GM18858 (cell line): ENCODE results near the gene PLB1.

Source experiments
- ATAC-seq: cut with Tn5 transposase; IDR thresholded peaks from one replicate; pipeline ENCODE4 v1.9.1; 2021; ENCODE audit not compliant: unreplicated experiment

The PLB1 gene

DNA sequence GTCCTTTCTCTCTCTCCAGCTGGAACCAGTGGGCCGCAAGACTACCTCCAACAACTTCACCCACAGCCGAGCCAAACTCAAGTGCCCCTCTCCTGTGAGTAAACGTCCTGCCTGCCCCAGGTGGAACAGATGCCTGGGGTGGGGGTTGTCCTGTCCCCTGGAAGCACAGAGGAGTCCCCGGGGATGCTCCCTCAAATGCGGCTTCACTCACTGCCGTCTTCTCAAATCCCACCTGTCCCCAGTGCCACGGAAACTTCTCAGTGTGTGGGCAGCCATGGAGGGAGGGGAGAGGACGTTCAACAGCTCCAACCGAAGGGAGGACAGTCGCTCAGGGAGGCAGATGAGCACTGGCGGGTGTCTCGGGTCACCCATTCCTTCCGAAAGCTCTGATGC is 145.0 kb downstream of the PLB1 start:
- no peak for ATAC-seq

DNA sequence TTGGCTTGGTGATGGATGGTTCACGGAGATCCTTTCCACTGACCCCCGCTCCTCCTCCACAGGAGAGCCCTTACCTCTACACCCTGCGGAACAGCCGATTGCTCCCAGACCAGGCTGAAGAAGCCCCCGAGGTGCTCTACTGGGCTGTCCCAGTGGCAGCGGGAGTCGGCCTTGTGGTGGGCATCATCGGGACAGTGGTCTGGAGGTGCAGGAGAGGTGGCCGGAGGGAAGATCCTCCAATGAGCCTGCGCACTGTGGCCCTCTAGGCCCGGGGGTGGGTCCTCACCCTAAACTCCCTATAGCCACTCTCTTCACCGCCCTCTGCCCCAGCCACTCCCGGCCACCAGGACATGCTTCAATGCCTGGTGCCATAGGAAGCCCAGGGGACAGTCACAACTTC is 146.9 kb downstream of the PLB1 start:
- ATAC-seq, result no peak

DNA sequence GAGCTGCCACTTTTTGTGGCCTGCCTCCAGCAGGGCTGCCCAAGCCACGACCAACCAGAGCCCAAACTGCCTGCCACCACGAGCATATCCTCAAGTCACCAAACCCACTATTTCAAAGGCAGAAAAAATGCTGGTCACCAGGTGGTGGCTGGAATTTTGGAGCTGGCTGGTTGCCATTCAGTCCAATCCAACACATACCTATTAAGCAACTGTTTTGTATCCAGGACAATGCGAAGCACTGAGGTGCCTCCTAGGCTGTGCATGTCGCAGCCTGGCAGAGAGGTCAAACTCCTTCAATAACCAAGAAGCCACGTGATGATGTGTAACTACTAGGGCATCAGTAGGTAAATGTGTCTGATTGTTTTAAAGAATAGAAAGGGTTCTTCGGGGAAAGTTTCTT is 147.5 kb downstream of the PLB1 start:
- ATAC-seq, result no peak

DNA sequence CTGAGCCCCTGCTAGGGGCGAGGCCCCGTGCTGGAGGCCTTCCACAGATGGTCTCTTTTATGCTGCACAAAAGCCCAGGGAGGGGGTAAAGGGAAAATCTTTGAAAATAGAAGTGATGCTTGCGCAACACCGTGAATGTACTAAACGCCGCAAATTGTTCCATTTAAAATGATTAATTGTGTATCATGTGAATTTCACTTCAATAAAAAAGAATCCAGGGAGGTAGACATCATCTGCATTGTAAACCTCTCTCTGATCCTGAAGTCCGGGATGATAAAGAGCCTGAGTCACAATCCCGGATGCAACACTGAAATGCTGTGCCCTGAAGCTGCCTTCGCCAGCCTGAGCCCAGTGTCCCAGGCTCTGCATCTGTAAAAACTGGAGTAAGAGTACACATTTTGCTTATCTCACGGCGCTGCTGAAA is 148.1 kb downstream of the PLB1 start:
- no peak for ATAC-seq

DNA sequence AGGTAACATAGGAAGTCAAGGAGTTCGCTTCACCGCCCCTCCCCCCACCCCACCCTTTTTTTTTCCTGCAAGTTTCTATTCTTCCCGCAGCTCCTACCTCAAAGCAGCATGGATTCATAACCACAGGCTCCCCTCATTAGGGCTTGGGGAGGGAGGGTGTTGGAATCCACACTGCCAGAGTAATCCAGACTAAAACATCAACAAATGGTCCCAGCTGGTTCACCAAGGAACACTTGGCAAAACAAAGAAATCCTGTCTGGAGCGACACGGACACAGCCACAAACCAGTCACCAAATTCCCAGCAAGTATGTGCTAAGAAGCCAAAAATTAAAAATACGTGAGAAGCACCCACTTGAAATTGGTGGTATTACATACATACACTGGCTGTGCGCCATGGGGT is 148.9 kb downstream of the PLB1 start:
- no peak for ATAC-seq

DNA sequence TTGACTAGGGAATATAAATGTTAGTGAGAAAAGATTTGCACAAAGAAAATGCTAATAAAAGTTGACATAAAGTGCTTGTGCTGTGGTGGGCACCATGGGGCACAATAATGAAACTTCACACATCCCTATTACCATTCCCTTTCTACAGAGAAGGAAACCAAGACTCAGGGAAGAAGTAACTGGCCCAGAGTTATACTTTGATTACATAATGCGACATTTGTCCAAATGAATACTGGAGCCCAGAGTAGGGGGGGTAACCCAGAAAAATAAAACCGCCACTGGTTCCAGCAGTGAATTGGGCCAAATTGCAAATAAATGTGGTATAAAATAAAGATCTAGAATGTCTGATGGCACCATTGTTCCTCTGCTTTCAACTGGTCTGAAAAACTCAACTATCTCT is 149.7 kb downstream of the PLB1 start:
- ATAC-seq, result no peak

DNA sequence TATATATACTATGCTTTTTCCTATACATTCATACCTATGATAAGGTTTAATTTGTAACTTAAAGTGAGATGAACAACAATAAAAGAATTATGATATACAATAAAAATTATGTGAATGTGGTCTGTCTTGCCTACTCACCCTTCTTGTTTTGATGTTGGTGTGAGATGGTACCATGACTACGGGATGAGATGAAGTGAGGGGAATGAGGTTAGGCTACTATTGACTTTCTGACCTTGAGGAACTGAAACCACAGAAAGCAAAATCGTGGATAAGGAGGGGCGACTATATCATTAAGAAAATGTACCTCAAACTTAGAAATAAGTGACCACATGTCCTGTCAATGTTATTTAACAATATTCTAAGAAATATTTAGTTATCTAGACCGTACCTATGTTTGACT is 151.8 kb downstream of the PLB1 start:
- no peak for ATAC-seq

DNA sequence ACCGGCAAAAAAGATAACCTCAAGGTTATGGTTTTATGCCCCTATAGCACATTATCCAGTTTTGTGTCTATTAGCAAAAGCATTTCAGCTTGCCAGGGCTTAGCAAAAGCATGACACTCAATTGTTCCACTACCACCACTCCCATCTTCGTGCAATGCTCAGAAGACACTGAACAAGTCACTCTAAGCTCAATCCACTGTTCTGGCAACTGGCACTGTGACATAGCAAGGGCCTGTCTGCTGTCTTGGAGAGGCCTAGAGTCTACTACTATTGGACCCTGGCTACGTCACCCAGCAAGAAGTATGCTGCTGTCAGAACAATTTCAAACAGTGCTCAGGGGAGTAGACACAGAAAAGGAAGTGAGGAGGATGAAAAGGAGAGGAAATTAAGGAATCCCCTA is 152.3 kb downstream of the PLB1 start:
- ATAC-seq, result no peak

DNA sequence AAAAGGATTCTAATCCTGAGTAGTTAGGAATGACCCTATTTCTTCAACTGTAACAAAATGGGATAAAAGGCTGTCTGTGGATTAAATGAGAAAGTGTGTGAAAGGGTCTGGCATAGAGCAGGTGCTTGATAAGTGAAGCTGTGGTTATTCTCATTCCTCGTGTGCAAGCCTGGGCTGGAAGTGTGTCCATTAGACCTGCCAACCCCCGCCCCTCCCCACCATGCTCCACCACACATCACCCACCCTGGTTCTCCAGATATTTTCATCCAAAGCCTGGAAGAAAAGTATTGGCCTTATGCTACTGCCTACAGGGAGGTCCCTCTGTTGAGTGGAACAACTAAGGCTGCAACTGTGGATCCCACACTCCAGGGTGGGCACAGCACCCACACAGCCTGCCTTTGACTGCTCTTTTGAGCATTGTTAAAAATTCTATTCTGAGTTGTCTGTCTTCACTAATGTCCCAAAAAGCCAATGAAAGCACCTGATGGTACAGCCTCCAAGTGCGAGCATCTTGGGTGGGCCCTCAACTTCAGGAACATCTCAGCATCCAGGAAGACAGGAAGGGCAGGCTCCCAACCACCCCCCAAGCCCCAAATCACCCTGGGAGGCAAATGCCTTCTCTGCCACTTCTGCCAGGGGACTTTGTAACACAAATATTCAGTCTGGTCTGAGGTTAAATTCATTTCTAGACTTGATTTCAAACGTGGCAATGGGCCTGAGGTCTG is 153.0 kb downstream of the PLB1 start:
- ATAC-seq, result no peak

DNA sequence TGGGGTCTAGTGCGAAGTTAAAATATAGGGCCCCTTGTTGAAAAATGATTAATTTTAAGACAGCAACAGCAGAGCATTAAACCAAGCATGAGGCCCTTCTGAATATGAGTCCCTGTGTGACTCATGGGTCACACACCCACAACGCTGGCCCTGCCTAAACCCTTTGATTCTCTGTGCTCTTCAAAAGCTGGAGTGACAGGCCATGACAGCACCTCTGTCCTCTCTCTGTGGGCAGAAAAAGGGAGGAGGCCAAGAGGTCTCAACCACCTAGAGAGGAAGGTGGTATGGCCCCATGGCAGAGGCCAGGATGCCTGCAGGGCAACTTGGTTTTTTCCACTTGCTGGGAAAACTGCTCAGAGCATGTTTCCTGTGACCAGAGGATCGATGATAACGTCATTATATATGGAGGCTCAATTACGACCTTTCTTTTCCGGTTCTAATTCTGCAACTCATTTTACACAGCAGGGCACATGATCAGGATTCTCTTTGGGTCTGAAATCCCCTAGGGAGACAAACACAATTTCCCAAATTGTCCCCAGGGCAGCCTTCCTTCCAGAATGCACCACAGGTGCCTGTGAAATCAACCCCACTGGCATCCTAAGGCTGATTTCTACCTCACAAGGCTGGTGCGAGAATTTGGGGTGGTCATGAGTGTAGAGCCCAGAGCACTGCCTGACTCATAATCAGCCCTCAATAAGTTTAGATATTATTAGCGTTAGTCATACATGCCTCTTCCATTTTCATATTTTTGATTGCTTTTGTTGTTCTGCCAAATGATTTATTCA is 153.8 kb downstream of the PLB1 start:
- ATAC-seq, result no peak

DNA sequence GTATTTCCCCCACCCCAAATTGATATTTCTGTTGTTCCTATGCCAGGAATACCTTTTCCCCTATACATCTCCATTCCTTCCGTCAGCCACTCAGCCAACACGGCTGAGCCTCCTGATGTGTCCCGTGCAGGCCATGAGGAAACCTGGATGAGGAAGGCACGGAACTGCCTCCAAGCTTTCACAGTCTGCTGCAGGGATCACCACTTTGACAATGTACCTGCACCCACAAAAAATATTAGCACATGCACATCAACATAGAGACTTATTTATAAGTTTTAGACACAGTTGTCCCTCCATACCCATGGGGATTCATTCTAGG is 154.4 kb downstream of the PLB1 start:
- no peak for ATAC-seq

DNA sequence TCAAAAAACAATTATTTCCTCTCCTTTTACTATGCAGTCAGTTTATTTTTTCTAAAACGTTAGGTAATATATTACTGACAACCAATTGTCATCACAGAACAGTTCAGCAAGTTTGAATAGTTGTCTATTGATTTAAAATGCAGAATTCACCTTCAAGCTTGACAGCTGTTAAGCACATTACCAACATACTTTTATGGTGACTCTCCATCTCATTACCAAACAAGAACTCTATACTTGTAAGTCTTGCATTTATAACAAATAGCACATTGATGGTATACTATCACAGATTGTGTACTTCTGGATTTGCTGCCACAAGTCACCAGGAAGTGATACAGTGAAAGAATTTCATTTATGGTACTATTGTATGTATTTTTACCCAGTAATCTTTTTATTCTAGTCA is 156.4 kb downstream of the PLB1 start:
- no peak for ATAC-seq

DNA sequence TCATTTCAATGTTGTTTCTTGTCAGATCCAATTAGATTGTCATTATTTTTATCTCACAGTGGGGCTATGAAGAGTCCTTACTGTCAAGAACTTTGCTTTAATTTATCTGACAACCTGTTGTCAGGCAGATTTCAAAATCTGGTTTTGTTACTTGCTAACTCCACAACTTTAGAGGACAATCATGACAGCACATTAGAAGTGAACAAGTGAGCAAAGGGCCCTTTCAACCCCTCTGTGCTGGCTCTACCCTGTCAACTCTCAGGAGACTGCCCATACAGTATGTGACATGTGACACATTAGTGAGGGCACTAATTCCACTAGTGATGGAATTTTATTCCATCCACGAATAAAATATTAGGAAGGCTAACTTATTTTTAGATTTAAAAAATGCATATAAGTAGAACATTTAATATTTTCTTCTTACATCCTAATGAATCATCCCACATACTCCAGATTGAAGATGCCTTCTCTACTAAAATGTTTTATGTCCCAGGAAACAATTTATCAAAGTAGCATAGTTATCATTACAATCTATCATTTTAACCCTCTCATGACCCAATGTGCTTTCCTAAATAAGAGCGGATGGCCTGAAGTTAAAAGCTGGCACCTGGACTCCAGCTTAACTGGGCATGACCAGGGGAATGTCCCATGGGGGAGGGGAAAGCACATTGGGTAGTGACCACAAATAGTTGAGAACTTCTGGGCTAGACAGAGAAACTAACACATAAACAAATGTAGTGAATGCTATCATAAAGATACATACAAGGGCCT is 158.2 kb downstream of the PLB1 start:
- no peak for ATAC-seq

DNA sequence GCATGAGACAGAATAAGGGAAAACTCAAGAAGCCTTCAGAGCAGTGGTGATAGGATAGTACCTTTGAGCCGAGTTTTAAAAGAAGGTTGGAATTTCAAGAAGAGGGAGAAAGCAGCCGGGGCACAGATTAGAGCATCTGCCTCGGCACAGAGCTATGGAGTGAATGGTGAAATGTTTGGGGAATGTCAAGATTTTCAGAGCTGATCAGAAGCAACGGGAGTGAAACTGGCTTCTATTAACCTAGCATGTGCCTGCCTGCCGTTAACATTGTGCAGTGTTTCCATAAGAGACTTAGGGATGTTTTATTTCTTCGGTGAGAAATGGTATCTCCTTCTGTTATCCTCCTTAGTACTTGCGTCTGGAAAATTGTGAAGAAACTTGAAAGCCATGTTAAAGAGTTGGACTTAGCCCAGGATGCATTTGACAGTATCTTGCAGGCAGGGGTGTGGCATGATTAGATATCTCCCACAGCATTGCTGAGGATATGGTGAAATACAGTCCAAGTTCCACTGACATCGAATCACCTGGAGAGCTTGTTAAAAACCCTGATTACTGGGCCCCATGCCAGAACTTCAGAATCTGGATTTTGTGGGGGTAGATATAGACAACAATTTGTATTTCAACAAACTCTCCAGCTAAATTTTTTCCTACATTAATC is 158.9 kb downstream of the PLB1 start:
- no peak for ATAC-seq

DNA sequence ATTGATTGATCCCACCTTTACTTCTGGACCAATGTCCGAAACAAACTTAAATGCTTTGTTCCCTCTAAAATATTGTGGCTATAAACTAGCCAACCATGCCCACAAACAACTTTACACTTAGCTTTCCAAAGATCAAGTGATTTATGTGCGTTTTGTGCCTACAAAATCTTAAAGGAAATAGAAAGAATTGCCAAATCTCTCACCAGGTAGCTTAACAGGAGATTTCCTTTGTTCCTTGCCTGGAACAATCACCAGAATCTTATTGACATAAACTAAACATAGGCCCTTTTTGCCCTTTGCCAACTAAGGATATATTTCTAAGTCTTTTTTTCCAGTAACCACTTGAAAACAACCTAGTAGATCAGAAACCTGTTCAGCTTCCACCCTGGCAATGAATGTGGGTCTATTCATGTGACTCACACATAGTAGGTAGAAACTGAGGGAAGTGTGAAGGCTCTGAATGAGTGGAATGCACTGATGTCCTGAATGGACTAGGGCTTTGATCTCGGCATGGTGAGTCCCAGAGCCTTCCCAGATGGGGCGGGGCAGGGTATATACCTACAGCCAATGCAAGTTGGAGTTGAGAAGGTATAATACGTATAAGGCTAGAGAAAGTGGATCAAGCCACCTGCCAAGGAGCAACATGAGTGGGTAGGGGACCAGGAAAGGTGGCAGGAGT is 161.2 kb downstream of the PLB1 start:
- no peak for ATAC-seq

DNA sequence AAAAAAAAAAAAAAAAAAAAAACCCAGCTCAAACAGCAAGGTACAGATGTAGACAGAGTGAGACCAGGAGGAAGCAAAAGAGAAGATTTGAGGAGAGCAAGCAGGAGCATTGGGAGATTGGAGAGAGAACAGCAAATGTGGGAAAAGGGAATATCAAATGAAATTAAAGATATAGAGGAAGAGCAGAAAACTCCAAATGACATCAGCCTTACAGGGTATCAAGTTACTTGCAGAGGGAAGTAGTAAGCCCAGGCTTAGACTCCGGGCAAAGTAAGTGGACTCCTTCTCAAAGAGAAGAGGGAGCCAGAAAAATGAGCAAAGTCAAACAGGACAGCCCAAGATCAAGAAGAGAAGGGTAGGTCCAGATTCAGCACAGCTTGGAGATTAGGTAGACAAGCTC is 162.5 kb downstream of the PLB1 start:
- ATAC-seq, result no peak

DNA sequence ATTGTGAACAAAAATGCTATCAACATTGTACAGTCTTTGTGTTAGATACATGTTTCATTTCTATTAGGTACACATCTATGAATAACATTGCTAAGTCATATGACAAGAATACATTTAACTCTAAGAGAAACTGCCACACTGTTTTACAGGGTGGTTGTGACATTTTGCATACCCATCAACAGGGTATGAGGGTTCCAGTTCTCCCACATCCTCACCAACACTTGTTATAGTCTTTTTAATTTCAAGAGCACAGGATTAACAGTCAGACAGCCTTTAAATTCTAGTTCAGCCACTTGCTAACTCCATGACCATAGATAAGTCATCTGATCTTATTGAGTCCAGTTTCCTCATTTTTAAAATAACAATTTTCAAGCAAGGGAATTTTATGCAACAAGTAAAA is 163.3 kb downstream of the PLB1 start:
- no peak for ATAC-seq

DNA sequence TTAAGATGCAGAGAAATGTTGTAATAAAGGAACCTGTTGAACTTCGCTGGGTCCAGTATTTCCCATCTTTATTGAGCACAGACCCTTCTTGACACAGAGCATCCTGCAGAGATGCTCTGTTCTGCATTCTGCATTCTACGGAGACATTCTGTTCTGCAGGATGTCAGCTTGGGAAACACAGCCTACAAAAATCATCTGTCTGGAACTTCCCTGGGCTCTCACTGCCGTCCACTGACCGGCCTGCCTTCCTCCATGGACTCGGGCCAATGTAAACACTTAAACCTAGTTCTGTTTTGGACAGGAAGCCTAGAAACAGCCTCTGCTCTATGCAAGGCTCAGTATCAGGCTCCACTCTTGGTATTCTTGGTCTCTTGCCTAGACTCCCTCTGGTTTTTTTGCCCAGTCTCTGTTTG is 165.7 kb downstream of the PLB1 start:
- no peak for ATAC-seq

DNA sequence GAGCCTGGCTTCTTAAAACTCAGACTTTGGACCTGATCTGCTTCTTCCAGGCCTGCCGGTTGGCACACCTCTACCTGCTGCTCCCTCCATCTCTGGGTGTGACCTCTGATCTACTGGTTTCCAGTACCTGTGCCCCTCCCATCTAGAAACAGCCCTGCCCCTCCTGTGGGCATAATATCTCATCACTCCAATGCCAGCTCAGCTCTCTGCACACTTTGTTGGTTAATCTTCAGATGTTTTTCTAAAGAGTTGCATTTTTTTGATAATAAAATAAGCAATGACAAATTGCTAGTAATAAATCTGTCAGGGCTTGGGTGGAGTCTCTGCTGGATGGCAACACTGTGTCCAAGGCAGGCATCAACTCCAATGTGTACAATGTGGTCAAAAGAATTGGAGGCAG is 166.2 kb downstream of the PLB1 start:
- ATAC-seq, result no peak

DNA sequence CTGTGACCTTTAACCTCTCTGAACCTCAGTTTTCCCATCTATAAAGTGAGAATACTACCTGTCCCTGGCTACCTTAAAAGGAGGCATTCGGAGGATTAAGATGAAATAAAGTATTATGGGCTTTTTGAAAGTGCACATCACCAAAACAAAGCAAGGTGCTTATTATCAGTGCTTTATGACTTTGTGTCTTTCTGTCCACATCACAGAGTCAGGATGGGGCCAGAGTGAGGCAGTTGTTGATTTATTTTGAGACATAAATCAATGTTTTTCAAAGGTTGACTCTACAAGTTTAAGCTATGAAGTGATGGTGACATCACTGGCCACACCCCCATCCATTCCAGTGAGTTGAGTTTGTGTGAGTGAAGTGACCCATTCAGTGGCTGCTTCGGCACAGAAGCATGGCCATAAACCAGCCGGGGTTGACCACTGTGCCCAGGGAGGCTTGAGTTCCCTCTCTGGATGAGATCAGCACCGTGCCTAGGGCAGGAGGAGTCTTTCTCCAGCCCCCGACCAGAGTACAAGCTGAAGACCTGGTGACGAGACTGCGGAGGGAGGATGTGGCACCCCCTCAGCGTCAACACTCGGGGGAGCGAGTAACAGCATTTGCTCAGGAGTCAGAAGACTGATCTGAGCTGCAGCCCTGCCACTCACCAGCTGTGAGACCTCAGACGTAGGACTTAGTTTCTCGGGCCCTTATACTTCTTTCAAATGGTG is 166.8 kb downstream of the PLB1 start:
- no peak for ATAC-seq
